ACHN (cell line): ENCODE results near the gene CD28.

Experiments used
- DNase-seq: peaks from one replicate; pipeline ENCODE4 v3.0.0-alpha.2; 2015
- in situ Hi-C: cut with HindIII; loops from 2 replicates; pipeline ENCODE4 v1.10.0; 2017; ENCODE audit warnings: low sequenced_read_pairs, low pct_ligation_motif_present, low pct_unique_long_range_greater_than_20kb

The CD28 gene

GRCh38 chr2:203732953-203733510 is 26.6 kb downstream of the CD28 start:
- DNase-seq, result no peak
- in situ Hi-C loops, result no loop called here

GRCh38 chr2:203733684-203734083 is 27.2 kb downstream of the CD28 start:
- in situ Hi-C loops, result no loop called here
- DNase-seq, result no peak

- no peak for DNase-seq
- in situ Hi-C loops, result no loop called here
Measured at GRCh38 chr2:203734276-203734983, 28.0 kb downstream of the CD28 start.

GRCh38 chr2:203737360-203737759 is 30.9 kb downstream of the CD28 start:
- in situ Hi-C loops, result no loop called here
- no peak for DNase-seq

GRCh38 chr2:203739351-203739750 is 32.9 kb downstream of the CD28 start:
- in situ Hi-C loops, result no loop called here
- no peak for DNase-seq

GRCh38 chr2:203740871-203741281 is 34.4 kb downstream of the CD28 start:
- in situ Hi-C loops, result no loop called here
- no peak for DNase-seq

GRCh38 chr2:203741566-203741965 is 35.1 kb downstream of the CD28 start:
- DNase-seq, result no peak
- in situ Hi-C loops, result no loop called here

GRCh38 chr2:203743441-203743981 is 37.1 kb downstream of the CD28 start:
- DNase-seq, result no peak
- in situ Hi-C loops, result no loop called here

- in situ Hi-C loops, result no loop called here
- DNase-seq, result no peak
Measured at GRCh38 chr2:203744091-203744490, 37.7 kb downstream of the CD28 start.

GRCh38 chr2:203745267-203745666 is 38.8 kb downstream of the CD28 start:
- DNase-seq, result no peak
- in situ Hi-C loops, result no loop called here

GRCh38 chr2:203748331-203749126 is 42.1 kb downstream of the CD28 start:
- no peak for DNase-seq
- in situ Hi-C loops, result no loop called here

- DNase-seq, result no peak
- in situ Hi-C loops, result no loop called here
Measured at GRCh38 chr2:203750346-203751068, 44.1 kb downstream of the CD28 start.

GRCh38 chr2:203751685-203752271 is 45.3 kb downstream of the CD28 start:
- DNase-seq, result no peak
- in situ Hi-C loops, result no loop called here

GRCh38 chr2:203756161-203756560 is 49.7 kb downstream of the CD28 start:
- DNase-seq, result no peak
- in situ Hi-C loops, result no loop called here

- in situ Hi-C loops, result no loop called here
Measured at GRCh38 chr2:203758841-203759689, 52.6 kb downstream of the CD28 start.

GRCh38 chr2:203759690-203760365 is 53.4 kb downstream of the CD28 start:
- DNase-seq, result peak; percentile 56
- in situ Hi-C loops, result no loop called here

More at GRCh38 chr2:203758841-203759689, 52.6 kb downstream of the CD28 start:
- DNase-seq, result no peak

- no peak for DNase-seq
- in situ Hi-C loops, result no loop called here
Measured at GRCh38 chr2:203761121-203761520, 54.7 kb downstream of the CD28 start.
